ENCODE data around the gene CASP8AP2.

Gene CASP8AP2

DNA sequence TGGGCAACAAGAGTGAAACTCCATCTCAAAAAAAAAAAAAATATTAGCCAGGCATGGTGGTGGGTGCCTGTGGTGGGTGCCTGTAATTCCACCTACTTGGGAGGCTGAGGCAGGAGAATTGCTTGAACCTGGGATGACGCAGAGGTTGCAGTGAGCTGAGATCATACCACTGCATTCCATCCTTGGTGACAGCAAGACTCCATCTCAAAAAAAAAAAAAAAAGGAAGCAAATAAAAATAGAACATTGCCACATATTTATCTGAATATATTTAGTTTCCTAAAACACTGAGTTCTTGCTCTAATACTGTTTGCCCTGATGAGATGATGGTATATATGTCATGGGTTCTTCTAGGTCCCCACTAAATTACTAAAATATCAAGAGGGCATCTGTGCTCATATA, 28.4 kb downstream of the CASP8AP2 start:
- no peaks in the 10 kb centered on the region for H3K9me3 ChIP-seq (ENCODE audit: low read length)
- H3K27me3 ChIP-seq (ENCODE audit: control insufficient read depth in 1 of 2, insufficient read depth in 2 of 2, low read length in 2 of 2) = no peaks in the 10 kb centered on the region
- H3K9ac ChIP-seq (ENCODE audit: low read length) = no peak overlapping the region
- no peak overlapping the region for H3K4me3 ChIP-seq (ENCODE audit: low read depth in 1 of 2, low read length in 2 of 2)
- peaks cover 62% of the 10 kb centered on the region for H3K36me3 ChIP-seq (ENCODE audit: insufficient read depth, low read length)
- H3K27ac ChIP-seq (ENCODE audit: low read depth, low read length) = no peak overlapping the region
- no peaks in the 10 kb centered on the region for H3K4me1 ChIP-seq (ENCODE audit: insufficient read depth, low read length)

DNA sequence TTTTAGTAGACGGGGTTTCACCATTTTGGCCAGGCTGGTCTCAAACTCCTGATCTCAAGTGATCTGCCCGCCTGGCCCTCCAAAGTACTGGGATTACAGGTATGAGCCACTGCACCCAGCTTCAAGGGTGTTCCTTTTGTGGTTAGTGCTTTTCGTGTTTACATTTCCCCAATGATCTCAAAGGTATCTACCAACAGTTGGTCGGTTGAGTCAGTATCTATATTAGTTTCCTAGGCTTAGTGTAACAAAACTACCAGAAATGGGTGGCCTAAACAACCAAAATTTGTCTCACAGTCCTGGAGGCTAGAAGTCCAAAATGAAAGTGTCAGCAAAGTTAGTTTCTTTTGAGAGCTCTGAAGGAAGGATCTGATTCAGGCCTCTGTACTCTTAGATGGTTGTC, 30.1 kb downstream of the CASP8AP2 start:
- Histone ChIP-seq H3K9me3 (ENCODE audit: low read length) (no peaks in the 10 kb centered on the region), H3K36me3 (ENCODE audit: insufficient read depth, low read length) (peaks cover 54% of the 10 kb centered on the region), H3K27ac (ENCODE audit: low read depth, low read length) (no peak overlapping the region), H3K9ac (ENCODE audit: low read length) (no peak overlapping the region), H3K4me1 (ENCODE audit: insufficient read depth, low read length) (no peaks in the 10 kb centered on the region), H3K4me3 (ENCODE audit: low read depth in 1 of 2, low read length in 2 of 2) (no peak overlapping the region), H3K27me3 (ENCODE audit: control insufficient read depth in 1 of 2, insufficient read depth in 2 of 2, low read length in 2 of 2) (no peaks in the 10 kb centered on the region)

DNA sequence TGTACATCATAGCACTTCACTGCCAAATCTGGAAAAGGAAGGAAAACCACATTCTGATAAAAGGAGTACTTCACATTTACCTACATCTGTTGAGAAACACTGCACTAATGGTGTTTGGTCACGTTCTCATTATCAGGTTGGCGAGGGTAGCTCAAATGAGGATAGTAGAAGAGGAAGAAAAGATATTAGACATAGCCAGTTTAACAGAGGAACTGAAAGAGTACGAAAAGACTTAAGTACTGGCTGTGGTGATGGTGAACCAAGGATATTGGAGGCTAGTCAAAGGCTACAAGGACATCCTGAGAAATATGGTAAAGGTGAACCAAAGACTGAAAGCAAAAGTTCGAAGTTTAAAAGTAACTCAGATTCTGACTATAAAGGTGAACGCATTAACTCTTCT, 32.6 kb downstream of the CASP8AP2 start:
- Histone ChIP-seq H3K9ac (ENCODE audit: low read length) (no peak overlapping the region), H3K27me3 (ENCODE audit: control insufficient read depth in 1 of 2, insufficient read depth in 2 of 2, low read length in 2 of 2) (no peaks in the 10 kb centered on the region), H3K4me3 (ENCODE audit: low read depth in 1 of 2, low read length in 2 of 2) (no peak overlapping the region), H3K4me1 (ENCODE audit: insufficient read depth, low read length) (no peaks in the 10 kb centered on the region), H3K9me3 (ENCODE audit: low read length) (no peaks in the 10 kb centered on the region), H3K27ac (ENCODE audit: low read depth, low read length) (no peak overlapping the region), H3K36me3 (ENCODE audit: insufficient read depth, low read length) (peaks cover 49% of the 10 kb centered on the region)

DNA sequence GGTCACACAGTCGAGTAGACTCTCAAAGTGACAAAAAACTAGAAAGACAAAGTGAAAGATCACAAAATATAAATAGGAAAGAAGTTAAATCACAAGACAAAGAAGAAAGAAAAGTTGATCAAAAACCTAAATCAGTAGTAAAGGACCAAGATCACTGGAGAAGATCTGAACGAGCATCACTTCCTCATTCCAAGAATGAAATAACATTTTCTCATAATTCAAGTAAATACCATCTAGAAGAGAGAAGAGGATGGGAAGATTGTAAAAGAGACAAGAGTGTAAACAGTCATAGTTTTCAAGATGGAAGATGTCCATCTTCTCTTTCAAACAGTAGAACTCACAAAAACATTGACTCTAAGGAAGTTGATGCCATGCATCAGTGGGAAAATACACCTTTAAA, 33.0 kb downstream of the CASP8AP2 start:
- Histone ChIP-seq H3K9ac (ENCODE audit: low read length) (no peak overlapping the region), H3K9me3 (ENCODE audit: low read length) (no peaks in the 10 kb centered on the region), H3K36me3 (ENCODE audit: insufficient read depth, low read length) (peaks cover 52% of the 10 kb centered on the region), H3K27me3 (ENCODE audit: control insufficient read depth in 1 of 2, insufficient read depth in 2 of 2, low read length in 2 of 2) (no peaks in the 10 kb centered on the region), H3K4me1 (ENCODE audit: insufficient read depth, low read length) (no peaks in the 10 kb centered on the region), H3K4me3 (ENCODE audit: low read depth in 1 of 2, low read length in 2 of 2) (no peak overlapping the region), H3K27ac (ENCODE audit: low read depth, low read length) (no peak overlapping the region)

DNA sequence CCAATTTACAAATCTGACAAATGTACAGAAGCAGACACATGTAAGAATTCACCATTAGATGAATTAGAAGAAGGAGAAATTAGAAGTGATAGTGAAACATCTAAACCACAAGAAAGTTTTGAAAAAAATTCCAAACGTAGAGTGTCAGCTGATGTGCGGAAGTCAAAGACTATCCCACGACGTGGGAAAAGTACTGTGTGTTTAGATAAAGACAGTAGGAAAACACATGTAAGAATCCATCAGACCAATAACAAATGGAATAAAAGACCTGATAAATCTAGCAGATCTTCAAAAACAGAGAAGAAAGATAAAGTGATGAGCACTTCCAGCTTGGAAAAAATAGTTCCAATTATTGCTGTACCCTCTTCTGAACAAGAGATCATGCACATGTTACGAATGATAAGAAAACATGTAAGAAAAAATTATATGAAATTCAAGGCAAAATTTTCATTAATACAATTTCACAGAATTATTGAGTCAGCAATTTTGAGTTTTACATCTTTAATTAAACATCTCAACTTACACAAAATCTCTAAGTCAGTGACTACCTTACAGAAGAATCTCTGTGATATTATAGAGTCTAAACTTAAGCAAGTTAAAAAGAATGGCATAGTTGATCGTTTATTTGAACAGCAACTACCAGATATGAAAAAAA, 36.5 kb downstream of the CASP8AP2 start:
- no peaks in the 10 kb centered on the region for H3K27me3 ChIP-seq (ENCODE audit: control insufficient read depth in 1 of 2, insufficient read depth in 2 of 2, low read length in 2 of 2)

DNA sequence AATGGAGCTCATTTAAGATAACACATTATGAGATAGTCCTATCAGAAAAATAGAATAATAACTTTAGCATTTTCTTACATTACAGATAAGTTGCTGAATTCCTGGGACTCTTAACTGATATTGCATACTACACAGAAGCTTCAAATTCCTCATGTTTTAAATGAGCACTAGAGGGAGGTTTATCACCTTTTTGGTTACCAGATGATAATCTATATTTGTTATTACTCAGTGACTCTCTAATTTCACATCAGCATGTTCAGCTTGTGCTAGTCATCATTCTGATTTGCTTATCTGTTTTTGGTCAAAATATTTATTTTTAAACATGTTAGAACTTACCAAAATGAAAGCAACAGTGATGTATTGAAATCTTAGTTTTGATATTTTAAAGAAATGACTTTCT, 44.0 kb downstream of the CASP8AP2 start:
- no peaks in the 10 kb centered on the region for H3K4me1 ChIP-seq (ENCODE audit: insufficient read depth, low read length)
- H3K36me3 ChIP-seq (ENCODE audit: insufficient read depth, low read length) = peaks cover 14% of the 10 kb centered on the region

More for the DNA sequence above, 36.5 kb downstream of the CASP8AP2 start:
- H3K36me3 ChIP-seq (ENCODE audit: insufficient read depth, low read length) = peaks cover 40% of the 10 kb centered on the region
- no peak overlapping the region for H3K9ac ChIP-seq (ENCODE audit: low read length)
- no peak overlapping the region for H3K4me3 ChIP-seq (ENCODE audit: low read depth in 1 of 2, low read length in 2 of 2)
- no peaks in the 10 kb centered on the region for H3K9me3 ChIP-seq (ENCODE audit: low read length)
- H3K4me1 ChIP-seq (ENCODE audit: insufficient read depth, low read length) = no peaks in the 10 kb centered on the region
- no peak overlapping the region for H3K27ac ChIP-seq (ENCODE audit: low read depth, low read length)

DNA sequence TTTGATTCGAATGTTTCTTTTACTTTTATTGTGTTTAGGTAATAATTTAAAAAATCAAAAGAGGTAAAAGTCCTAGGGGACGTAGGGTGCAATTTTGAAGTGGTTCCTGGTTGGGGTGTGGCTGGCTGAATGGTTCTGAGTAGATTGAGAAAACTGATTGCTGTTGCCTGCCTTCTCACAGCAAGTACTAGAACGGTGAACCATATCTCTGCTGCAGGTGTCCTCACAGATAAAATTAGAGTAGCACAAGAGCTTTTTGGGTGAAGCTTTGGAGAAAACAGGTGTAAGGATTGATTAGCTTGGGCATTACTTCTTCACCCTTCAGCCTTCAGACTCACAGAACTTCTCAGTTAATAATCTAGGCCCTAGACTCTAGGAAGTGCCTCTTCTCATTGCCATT, 44.8 kb downstream of the CASP8AP2 start:
- no peak overlapping the region for H3K4me3 ChIP-seq (ENCODE audit: low read depth in 1 of 2, low read length in 2 of 2)
- no peaks in the 10 kb centered on the region for H3K27me3 ChIP-seq (ENCODE audit: control insufficient read depth in 1 of 2, insufficient read depth in 2 of 2, low read length in 2 of 2)
- no peaks in the 10 kb centered on the region for H3K4me1 ChIP-seq (ENCODE audit: insufficient read depth, low read length)
- no peaks in the 10 kb centered on the region for H3K9me3 ChIP-seq (ENCODE audit: low read length)
- H3K36me3 ChIP-seq (ENCODE audit: insufficient read depth, low read length) = peaks cover 14% of the 10 kb centered on the region
- H3K9ac ChIP-seq (ENCODE audit: low read length) = no peak overlapping the region
- H3K27ac ChIP-seq (ENCODE audit: low read depth, low read length) = no peak overlapping the region

More for the DNA sequence above, 44.0 kb downstream of the CASP8AP2 start:
- no peak overlapping the region for H3K27ac ChIP-seq (ENCODE audit: low read depth, low read length)
- H3K27me3 ChIP-seq (ENCODE audit: control insufficient read depth in 1 of 2, insufficient read depth in 2 of 2, low read length in 2 of 2) = no peaks in the 10 kb centered on the region
- H3K9ac ChIP-seq (ENCODE audit: low read length) = no peak overlapping the region
- H3K4me3 ChIP-seq (ENCODE audit: low read depth in 1 of 2, low read length in 2 of 2) = no peak overlapping the region
- no peaks in the 10 kb centered on the region for H3K9me3 ChIP-seq (ENCODE audit: low read length)

DNA sequence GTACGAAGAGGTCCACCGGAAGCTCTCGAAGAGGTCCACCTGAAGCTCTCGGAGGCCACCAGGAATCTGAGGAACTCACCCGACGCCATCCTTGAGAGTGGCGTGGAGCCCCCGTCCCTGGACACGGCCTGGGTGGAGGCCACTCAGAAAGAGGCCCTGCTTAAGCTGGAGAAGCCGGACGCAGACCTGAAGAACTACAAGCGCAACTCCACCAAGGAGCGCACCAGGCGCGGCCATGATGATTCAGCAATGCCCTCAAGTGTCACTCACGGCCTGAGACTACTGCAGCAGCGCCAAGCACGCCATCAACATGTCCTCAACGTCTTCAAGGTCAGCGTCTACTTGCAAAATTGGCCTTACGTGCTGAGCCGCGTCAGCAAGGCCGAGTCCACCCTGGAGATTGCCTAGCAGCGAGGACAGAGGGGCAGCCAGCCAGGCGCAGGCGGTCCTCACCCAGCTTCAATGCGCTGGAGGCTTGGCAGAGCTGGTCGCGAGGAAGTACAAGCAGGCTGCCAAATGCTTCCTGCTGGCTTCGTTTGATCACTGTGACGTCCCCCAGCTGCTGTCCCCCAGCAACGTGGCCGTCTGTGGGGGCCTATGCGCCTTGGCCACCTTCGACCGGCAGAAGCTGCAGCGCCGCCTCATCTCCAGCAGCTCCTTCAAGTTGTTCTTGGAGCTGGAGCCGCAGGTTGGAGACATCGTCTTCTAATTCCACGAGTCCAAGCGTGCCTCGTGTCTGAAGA, 56.9 kb downstream of the CASP8AP2 start:
- Histone ChIP-seq H3K27me3 (ENCODE audit: control insufficient read depth in 1 of 2, insufficient read depth in 2 of 2, low read length in 2 of 2) (no peaks in the 10 kb centered on the region), H3K27ac (ENCODE audit: low read depth, low read length) (no peak overlapping the region), H3K4me1 (ENCODE audit: insufficient read depth, low read length) (no peaks in the 10 kb centered on the region), H3K9me3 (ENCODE audit: low read length) (no peaks in the 10 kb centered on the region), H3K9ac (ENCODE audit: low read length) (no peak overlapping the region), H3K4me3 (ENCODE audit: low read depth in 1 of 2, low read length in 2 of 2) (no peak overlapping the region), H3K36me3 (ENCODE audit: insufficient read depth, low read length) (no peaks in the 10 kb centered on the region)

DNA sequence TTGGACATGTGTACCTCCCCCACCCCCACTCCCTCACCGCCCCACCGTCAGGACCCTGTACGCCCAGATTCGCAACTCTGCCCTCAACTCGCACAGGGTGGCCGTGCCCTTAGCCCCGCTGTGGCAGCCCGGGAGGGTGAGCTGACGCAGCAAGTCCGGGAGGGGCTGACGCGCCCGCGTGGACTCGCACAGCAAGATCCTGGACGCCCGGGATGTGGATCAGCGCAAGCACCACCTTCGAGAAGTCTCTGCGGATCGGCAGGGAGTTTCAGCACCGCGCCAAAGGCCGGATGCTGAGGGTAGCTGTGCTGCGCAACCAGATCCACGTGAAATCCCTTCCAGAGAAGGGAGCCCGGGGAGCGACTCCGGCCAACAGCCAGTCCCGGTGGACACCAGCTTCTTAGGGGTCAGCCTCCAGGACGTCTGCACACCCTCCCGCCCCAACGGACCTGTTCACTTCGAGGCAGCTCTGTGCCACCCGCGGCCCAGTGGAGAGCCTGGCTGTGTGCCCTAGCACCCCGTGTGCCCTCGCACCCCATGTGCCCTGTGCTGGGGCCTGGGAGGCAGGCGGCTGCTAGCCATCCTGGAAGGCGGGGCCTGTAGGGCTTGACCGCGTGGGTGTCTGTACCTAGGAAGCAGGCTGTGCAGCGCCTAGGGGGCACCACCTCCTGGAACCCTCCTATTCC, 57.9 kb downstream of the CASP8AP2 start:
- H3K9ac ChIP-seq (ENCODE audit: low read length) = no peak overlapping the region
- H3K9me3 ChIP-seq (ENCODE audit: low read length) = no peaks in the 10 kb centered on the region
- H3K27me3 ChIP-seq (ENCODE audit: control insufficient read depth in 1 of 2, insufficient read depth in 2 of 2, low read length in 2 of 2) = no peaks in the 10 kb centered on the region
- no peaks in the 10 kb centered on the region for H3K36me3 ChIP-seq (ENCODE audit: insufficient read depth, low read length)
- H3K4me1 ChIP-seq (ENCODE audit: insufficient read depth, low read length) = no peaks in the 10 kb centered on the region
- H3K27ac ChIP-seq (ENCODE audit: low read depth, low read length) = no peak overlapping the region
- no peak overlapping the region for H3K4me3 ChIP-seq (ENCODE audit: low read depth in 1 of 2, low read length in 2 of 2)

DNA sequence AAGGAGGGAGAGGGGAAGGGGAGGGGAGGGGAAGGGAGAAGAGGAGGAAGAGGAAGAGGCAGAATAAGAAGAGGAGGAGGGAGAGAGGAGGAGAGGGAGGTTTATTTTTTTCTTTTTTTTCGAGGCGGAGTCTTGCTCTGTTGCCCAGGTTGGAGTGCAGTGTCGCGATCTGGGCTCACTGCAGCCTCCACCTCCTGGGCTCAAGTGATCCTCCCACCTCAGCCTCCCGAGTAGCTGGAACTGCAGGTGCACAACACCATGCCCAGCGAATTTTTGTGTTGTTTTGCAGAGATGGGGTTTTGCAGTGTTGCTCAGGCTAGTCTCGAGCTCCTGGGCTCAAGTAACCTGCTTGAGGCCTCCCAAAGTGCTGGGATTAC, 58.4 kb downstream of the CASP8AP2 start:
- no peak overlapping the region for H3K27ac ChIP-seq (ENCODE audit: low read depth, low read length)
- no peaks in the 10 kb centered on the region for H3K9me3 ChIP-seq (ENCODE audit: low read length)
- no peaks in the 10 kb centered on the region for H3K36me3 ChIP-seq (ENCODE audit: insufficient read depth, low read length)
- no peak overlapping the region for H3K4me3 ChIP-seq (ENCODE audit: low read depth in 1 of 2, low read length in 2 of 2)
- no peaks in the 10 kb centered on the region for H3K4me1 ChIP-seq (ENCODE audit: insufficient read depth, low read length)
- no peak overlapping the region for H3K9ac ChIP-seq (ENCODE audit: low read length)
- no peaks in the 10 kb centered on the region for H3K27me3 ChIP-seq (ENCODE audit: control insufficient read depth in 1 of 2, insufficient read depth in 2 of 2, low read length in 2 of 2)

DNA sequence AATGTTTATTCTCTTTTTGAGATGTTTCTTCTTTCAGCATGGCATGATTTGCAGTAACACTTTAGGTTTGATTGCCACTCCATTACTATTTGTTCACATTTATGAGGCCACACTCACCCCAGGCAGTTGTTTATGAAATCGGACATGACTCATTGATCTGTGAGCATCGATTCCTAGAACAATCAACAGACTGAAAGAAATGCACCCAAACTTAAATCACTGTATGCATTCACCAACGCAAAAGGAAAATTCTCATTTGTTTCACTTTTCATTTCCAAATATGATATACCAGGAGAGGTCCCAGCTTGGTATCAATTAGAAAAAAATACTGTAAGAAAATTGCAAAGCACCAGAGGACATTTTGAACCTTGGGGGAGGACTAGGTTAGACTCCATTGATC, 59.2 kb downstream of the CASP8AP2 start:
- no peaks in the 10 kb centered on the region for H3K9me3 ChIP-seq (ENCODE audit: low read length)
- no peak overlapping the region for H3K27ac ChIP-seq (ENCODE audit: low read depth, low read length)
- no peak overlapping the region for H3K4me3 ChIP-seq (ENCODE audit: low read depth in 1 of 2, low read length in 2 of 2)
- H3K4me1 ChIP-seq (ENCODE audit: insufficient read depth, low read length) = no peaks in the 10 kb centered on the region
- peaks cover 0 to 7% of the 10 kb centered on the region in 2 donors for H3K27me3 ChIP-seq (ENCODE audit: control insufficient read depth in 1 of 2, insufficient read depth in 2 of 2, low read length in 2 of 2)
- no peaks in the 10 kb centered on the region for H3K36me3 ChIP-seq (ENCODE audit: insufficient read depth, low read length)
- H3K9ac ChIP-seq (ENCODE audit: low read length) = no peak overlapping the region

All from muscle layer of colon (tissue), 2 donors.